GM23338 (cell line): ENCODE results near the gene AUH.

Source experiments
- CTCF ChIP-seq, 2 experiments: fragments of 200-600 bp in 1 of 2; sonication (generic) in 1 of 2; conservative IDR thresholded peaks; 2 replicates each; pipeline versions ENCODE4 v1.5.1 to v1.6.1; 2016 to 2017; ENCODE audit warnings: antibody characterized with exemption in 2 of 2, low read depth in 2 of 2, mild to moderate bottlenecking in 2 of 2, moderate library complexity in 1 of 2
- ETS1 ChIP-seq: IDR thresholded peaks from 2 replicates; pipeline ENCODE4 v1.6.1; 2016; ENCODE audit warnings: antibody characterized with exemption
- EZH2 ChIP-seq: fragments of 200-600 bp; sonication (generic); IDR thresholded peaks from one replicate; pipeline ENCODE4 v1.8.0; 2017; ENCODE audit warnings: antibody characterized with exemption, mild to moderate bottlenecking, low read depth; ENCODE audit not compliant: unreplicated experiment
- POLR2AphosphoS5 ChIP-seq: IDR thresholded peaks from 2 replicates; pipeline ENCODE4 v1.6.1; 2016; ENCODE audit warnings: antibody characterized with exemption, low read depth

GRCh38 chr9:91279296-91280204 is 82.2 kb downstream of the AUH start:
- TF ChIP-seq POLR2AphosphoS5 (no peak), CTCF (conservative IDR thresholded peaks at IDR 0.05; ENCODE audit: low read depth in 2 of 2) (no peak), EZH2 (no peak), ETS1 (no peak)
